Hematopoietic multipotent progenitor cell (in vitro differentiated cells): ENCODE results near the gene MBP. TPM values are rescaled to one million over a fixed set of nuclear protein-coding genes. Genes with fewer than 3 reads are reported as not detected.

Experiments
- DNase-seq, 3 donors: peaks; one replicate each; pipeline ENCODE4 v3.0.0-alpha.2; 2011 to 2015; ENCODE audit warnings: low read depth in 2 of 3, low spot score in 2 of 3
- total RNA-seq: library from RNA; depleted of rRNA; stranded (reverse); fragments of >200 nt; gene quantifications from one replicate; pipeline ENCODE4 v1.2.3, GENCODE V29; 2012

The MBP gene
- total RNA-seq, 1 donor, result 47.7 TPM

GRCh38 chr18:76931171-76931570 is 201.4 kb downstream of the MBP start:
- no peak for DNase-seq

Other genes with a start within 250 kb of the MBP start
- gene GALR1, start 117.1 kb upstream of the MBP start, total RNA-seq, result under 0.01 TPM